ENCODE measurements around the gene NUDT2. TPM values are rescaled to one million over a fixed set of nuclear protein-coding genes. Genes with fewer than 3 reads are reported as not detected.

Gene NUDT2
- total and polyA plus RNA-seq, 2 of the 4 experiments (the other 2 are of a cell fraction), result 36.6 to 45.0 TPM

- Histone ChIP-seq H4K8ac (ENCODE audit: low read depth in 2 of 2, low read length in 2 of 2) (no peak overlapping the region), H2BK15ac (ENCODE audit: low read depth, low read length) (no peak overlapping the region), H3K23ac (ENCODE audit: low read depth, low read length) (no peak overlapping the region), H3K27me3 (ENCODE audit: control insufficient read depth, insufficient read depth, low read length) (no peaks in the 10 kb centered on the region), H2AK9ac (replicated peaks; ENCODE audit: low read depth, low read length, poor library complexity) (no peak overlapping the region), H4K91ac (ENCODE audit: insufficient read depth, low read depth, low read length) (no peak overlapping the region), H2BK120ac (ENCODE audit: low read depth, low read length) (no peak overlapping the region), H3K14ac (replicated peaks; ENCODE audit: low read depth, low read length) (no peak overlapping the region), H3K4me2 (ENCODE audit: low read depth, low read length) (no peak overlapping the region), H3K27ac (ENCODE audit: insufficient read depth, low read length) (no peak overlapping the region), H4K20me1 (ENCODE audit: insufficient read depth, low read length) (no peaks in the 10 kb centered on the region), H4K5ac (ENCODE audit: low read depth, low read length) (no peak overlapping the region), H2BK5ac (ENCODE audit: low read depth, low read length, poor library complexity, severe bottlenecking) (no peak overlapping the region), H3K4me1 (ENCODE audit: control insufficient read depth, insufficient read depth, low read length) (no peaks in the 10 kb centered on the region), H2AK5ac (ENCODE audit: low read depth, low read length) (no peak overlapping the region), H3K4ac (ENCODE audit: low read depth, low read length) (no peak overlapping the region), H3K9me1 (ENCODE audit: insufficient read depth, low read length) (peaks cover 5% of the 10 kb centered on the region), H3K9me3 (ENCODE audit: control insufficient read depth, insufficient read depth, low read length) (no peaks in the 10 kb centered on the region), H3K36me3 (ENCODE audit: control insufficient read depth, insufficient read depth, low read length) (no peaks in the 10 kb centered on the region), H3K18ac (ENCODE audit: low read depth, low read length) (no peak overlapping the region), H3K79me1 (ENCODE audit: low read depth in 1 of 2, low read length in 2 of 2) (peaks cover 11 to 17% of the 10 kb centered on the region in 2 experiments; a peak in 3 of 4 replicates), H3K4me3 (ENCODE audit: insufficient read depth, low read depth, low read length) (no peak overlapping the region), H2AFZ (replicated peaks; ENCODE audit: low read length, poor library complexity) (no peak overlapping the region), H3K9ac (ENCODE audit: low read depth, low read length) (no peak overlapping the region), H3K56ac (ENCODE audit: extremely low read depth, insufficient read depth, low read length) (no peak overlapping the region), H2BK20ac (ENCODE audit: low read depth, low read length) (no peak overlapping the region)
- ATAC-seq (ENCODE audit: low read depth) (no peak), DNase-seq (no peak)
- CTCF ChIA-PET, result interaction anchor here (0.6 kb wide), 1 partner anchor 385 kb away, joined by 6 read pairs; no protein-coding TSS in a partner anchor
- POLR2A ChIA-PET (ENCODE audit: unreplicated experiment), result no interaction called here
- dilution Hi-C loops (cut with HindIII; ENCODE audit: low sequenced_read_pairs, unreplicated experiment) (no loop called here), in situ Hi-C loops (cut with MboI; ENCODE audit: low sequenced_read_pairs) (no loop called here), intact Hi-C loops (cut with micrococcal nuclease) (no loop called here)
- no CpG with 5 or more reads among the region's 2 CpGs for WGBS, 2 experiments (ENCODE audit: extremely low coverage in 2 of 2, insufficient read length in 1 of 2)
- no peak for TF ChIP-seq RAD21 (IDR thresholded peaks at IDR 0.05; ENCODE audit: low read length)
- TF ChIP-seq CEBPB (IDR thresholded peaks at IDR 0.05; ENCODE audit: low read depth, low read length), result no peak
- TF ChIP-seq MXI1 (IDR thresholded peaks at IDR 0.05; ENCODE audit: borderline replicate concordance, low read depth, low read length), result no peak
- TF ChIP-seq, protein P1, sequence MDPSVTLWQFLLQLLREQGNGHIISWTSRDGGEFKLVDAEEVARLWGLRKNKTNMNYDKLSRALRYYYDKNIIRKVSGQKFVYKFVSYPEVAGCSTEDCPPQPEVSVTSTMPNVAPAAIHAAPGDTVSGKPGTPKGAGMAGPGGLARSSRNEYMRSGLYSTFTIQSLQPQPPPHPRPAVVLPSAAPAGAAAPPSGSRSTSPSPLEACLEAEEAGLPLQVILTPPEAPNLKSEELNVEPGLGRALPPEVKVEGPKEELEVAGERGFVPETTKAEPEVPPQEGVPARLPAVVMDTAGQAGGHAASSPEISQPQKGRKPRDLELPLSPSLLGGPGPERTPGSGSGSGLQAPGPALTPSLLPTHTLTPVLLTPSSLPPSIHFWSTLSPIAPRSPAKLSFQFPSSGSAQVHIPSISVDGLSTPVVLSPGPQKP (IDR thresholded peaks at IDR 0.05; ENCODE audit: borderline replicate concordance, low read depth, low read length), result no peak
- TF ChIP-seq NFE2L2 (IDR thresholded peaks at IDR 0.05; ENCODE audit: low read depth, low read length), result no peak
- no peak for TF ChIP-seq CHD1 (IDR thresholded peaks at IDR 0.05; ENCODE audit: low read depth, low read length)
- no peak for TF ChIP-seq RCOR1 (IDR thresholded peaks at IDR 0.05; ENCODE audit: insufficient replicate concordance, low read length)
- TF ChIP-seq RFX5 (IDR thresholded peaks at IDR 0.05; ENCODE audit: low read depth, low read length), result no peak
- no peak for TF ChIP-seq MAFK (IDR thresholded peaks at IDR 0.05; ENCODE audit: low read depth, low read length)
- no peak for TF ChIP-seq SMC3 (IDR thresholded peaks at IDR 0.05; ENCODE audit: low read depth, low read length)
- TF ChIP-seq CTCF (conservative IDR thresholded peaks at IDR 0.05; ENCODE audit: low read depth, low read length), result no peak
- TF ChIP-seq POLR2A (IDR thresholded peaks at IDR 0.05; ENCODE audit: low read depth, low read length), result no peak
- no peak for TF ChIP-seq BHLHE40 (IDR thresholded peaks at IDR 0.05; ENCODE audit: low read depth, low read length)
- BruUV-seq (replicated peaks), result no TSS peak
Measured at GRCh38 chr9:34317436-34317835, 11.9 kb upstream of the NUDT2 start.
